Measurements from ENCODE around the gene SEC24C. TPM values are rescaled to one million over a fixed set of nuclear protein-coding genes. Genes with fewer than 3 reads are reported as not detected.
A peak's percentile ranks its signal among the peaks of the same experiment; 100 is the strongest.

Gene SEC24C
- total RNA-seq, 1 donor from 2014 or later: 65.9 TPM

DNA sequence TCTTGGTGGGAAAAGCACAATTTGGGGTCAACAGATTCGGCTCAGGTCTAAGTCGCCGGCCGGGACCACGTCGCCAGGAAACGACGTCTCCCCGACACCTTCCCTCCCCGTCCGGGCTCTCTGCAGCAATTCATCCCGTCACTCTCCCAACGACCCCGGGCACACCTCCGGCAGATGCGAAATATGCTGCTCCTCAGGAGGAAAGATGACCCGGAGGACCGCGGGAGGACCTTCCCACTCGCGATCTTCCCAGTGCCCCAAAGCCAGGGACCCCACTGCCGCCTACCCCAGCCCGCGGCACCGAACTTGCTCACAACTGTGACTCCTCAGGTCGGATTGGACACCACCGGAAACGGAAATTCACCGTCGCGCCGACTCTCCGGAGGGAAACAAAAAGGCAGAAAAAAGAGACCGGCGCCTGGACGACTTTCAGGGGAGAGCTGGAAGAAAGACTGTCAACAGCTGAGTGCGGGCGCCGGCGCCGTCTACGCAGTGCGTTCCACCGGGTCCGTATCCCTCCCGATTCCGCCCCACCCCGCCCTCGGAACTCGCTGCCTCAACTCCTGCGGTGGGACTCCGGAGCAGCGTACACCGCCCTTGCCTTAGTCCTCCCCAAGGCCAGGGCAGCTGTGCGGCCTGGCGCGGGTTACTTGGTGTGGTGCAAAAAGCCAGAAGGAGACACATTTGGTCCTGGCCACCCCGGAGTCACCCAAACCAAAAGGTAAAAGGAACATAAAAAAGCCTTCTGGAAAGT lies 13.8 kb upstream of the SEC24C start:
- H3K27me3 ChIP-seq: no peaks in the 10 kb centered on the region
- H3K27ac ChIP-seq: peak overlapping the region; percentile 85 to 91
- no peaks in the 10 kb centered on the region for H3K9me3 ChIP-seq
- peak overlapping the region; percentile 61 to 80 for H3K4me3 ChIP-seq
- TF ChIP-seq, protein P1, sequence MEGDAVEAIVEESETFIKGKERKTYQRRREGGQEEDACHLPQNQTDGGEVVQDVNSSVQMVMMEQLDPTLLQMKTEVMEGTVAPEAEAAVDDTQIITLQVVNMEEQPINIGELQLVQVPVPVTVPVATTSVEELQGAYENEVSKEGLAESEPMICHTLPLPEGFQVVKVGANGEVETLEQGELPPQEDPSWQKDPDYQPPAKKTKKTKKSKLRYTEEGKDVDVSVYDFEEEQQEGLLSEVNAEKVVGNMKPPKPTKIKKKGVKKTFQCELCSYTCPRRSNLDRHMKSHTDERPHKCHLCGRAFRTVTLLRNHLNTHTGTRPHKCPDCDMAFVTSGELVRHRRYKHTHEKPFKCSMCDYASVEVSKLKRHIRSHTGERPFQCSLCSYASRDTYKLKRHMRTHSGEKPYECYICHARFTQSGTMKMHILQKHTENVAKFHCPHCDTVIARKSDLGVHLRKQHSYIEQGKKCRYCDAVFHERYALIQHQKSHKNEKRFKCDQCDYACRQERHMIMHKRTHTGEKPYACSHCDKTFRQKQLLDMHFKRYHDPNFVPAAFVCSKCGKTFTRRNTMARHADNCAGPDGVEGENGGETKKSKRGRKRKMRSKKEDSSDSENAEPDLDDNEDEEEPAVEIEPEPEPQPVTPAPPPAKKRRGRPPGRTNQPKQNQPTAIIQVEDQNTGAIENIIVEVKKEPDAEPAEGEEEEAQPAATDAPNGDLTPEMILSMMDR (IDR thresholded peaks at IDR 0.05): no peak
- intact Hi-C loops (cut with DNase I): no loop called here
- peaks cover 34 to 49% of the 10 kb centered on the region in 2 donors for H3K36me3 ChIP-seq
- H3K4me1 ChIP-seq: peaks cover 8 to 30% of the 10 kb centered on the region in 2 donors
- peak; percentile 61 to 92 for DNase-seq (ENCODE audit: low spot score in 2 of 2)

DNA sequence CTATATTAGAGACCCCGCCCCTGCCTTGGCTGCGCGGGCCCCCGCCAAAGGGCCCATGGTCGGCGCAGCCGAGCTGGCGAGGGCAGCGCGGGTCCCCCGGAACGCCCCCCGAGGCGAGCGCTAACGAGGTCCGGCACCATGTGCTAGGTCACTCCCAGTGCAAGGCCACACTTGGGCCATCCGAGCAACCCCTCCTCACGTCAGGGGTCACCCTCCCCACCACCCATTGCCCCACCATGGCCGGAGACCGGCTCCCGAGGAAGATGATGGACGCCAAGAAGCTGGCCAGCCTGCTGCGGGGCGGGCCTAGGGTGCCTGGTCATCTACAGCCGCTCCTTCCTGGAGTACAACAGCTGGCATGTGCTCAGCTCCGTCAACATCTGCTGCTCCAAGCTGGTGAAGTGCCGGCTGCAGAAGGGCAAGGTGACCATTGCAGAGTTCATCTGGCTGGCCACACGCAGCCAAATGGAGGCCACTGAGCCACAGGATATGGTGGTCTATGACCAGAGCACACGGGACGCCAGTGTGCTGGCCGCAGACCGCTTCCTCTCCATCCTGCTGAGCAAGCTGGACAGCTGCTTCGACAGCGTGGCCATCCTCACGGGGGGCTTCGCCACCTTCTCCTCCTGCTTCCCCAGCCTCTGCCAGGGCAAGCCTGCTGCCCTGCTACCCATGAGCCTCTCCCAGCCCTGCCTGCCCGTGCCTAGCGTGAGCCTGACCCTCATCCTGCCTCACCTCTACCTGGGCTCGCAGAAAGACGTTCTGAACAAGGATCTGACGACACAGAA lies 12.4 kb upstream of the SEC24C start:
- H3K36me3 ChIP-seq: peaks cover 30 to 40% of the 10 kb centered on the region in 2 donors
- peaks cover 8 to 30% of the 10 kb centered on the region in 2 donors for H3K4me1 ChIP-seq
- no peaks in the 10 kb centered on the region for H3K9me3 ChIP-seq
- no peak overlapping the region for H3K27ac ChIP-seq
- no peaks in the 10 kb centered on the region for H3K27me3 ChIP-seq
- intact Hi-C loops (cut with DNase I): no loop called here
- peak overlapping the region; percentile 61 to 80 for H3K4me3 ChIP-seq
- TF ChIP-seq, protein P1 (IDR thresholded peaks at IDR 0.05): no peak
- DNase-seq (ENCODE audit: low spot score in 2 of 2): no peak

DNA sequence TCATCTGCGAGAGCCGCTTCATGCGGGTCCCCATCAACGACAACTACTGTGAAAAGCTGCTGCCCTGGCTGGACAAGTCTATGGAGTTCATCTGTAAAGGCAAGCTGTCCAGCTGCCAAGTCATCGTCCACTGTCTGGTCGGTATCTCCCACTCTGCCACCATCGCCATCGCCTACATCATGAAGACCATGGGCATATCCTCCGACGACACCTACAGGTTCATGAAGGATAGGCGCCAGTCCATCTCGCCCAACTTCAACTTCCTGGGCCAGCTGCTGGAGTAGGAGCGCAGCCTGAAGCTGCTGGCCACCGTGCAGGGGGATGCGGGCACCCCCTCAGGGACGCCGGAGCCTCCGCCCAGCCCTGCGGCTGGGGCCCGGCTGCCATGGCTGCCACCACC lies 11.7 kb upstream of the SEC24C start:
- DNase-seq (ENCODE audit: low spot score in 2 of 2): no peak
- Histone ChIP-seq H3K27me3 (no peaks in the 10 kb centered on the region), H3K36me3 (peaks cover 27 to 39% of the 10 kb centered on the region in 2 donors), H3K9me3 (no peaks in the 10 kb centered on the region), H3K4me1 (peaks cover 8 to 30% of the 10 kb centered on the region in 2 donors), H3K27ac (no peak overlapping the region), H3K4me3 (no peak overlapping the region)
- TF ChIP-seq, protein P1 (IDR thresholded peaks at IDR 0.05): no peak
- intact Hi-C loops (cut with DNase I): no loop called here

DNA sequence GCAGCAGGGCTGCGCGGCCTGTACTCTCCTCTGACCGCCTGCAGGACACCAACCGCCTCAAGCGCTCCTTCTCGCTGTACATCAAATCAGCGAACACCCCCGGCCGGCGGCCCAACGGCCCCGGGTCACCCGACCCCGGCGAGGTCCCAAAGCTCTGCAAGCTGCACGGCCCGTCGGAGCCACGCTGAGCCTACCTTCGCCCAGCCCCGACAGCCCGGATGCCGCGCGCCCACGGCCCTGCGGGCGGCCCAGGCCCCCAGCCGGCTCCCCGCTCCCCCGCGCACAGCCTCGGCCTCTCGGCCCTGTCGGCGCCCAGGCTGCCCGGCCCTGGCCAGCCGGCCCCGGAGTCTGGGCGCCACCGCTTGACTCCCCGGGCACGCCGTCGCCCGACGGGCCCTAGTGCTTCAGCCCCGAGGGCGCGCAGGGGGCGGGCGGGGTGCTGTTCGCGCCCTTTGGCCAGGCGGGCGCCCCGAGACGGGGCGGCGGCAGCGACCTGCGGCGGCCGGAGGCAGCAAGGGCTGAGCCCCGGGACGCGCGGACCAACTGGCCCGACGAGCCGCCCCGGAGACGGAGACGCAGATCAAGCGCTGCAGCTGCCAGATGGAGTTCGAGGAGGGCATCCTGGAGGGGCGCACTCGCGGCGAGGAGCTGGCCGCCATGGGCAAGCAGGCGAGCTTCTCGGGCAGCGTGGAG lies 11.1 kb upstream of the SEC24C start:
- peaks cover 8 to 30% of the 10 kb centered on the region in 2 donors for H3K4me1 ChIP-seq
- H3K27ac ChIP-seq: no peak overlapping the region
- H3K27me3 ChIP-seq: no peaks in the 10 kb centered on the region
- H3K36me3 ChIP-seq: peaks cover 30 to 39% of the 10 kb centered on the region in 2 donors
- intact Hi-C loops (cut with DNase I): no loop called here
- H3K9me3 ChIP-seq: no peaks in the 10 kb centered on the region
- no peak for DNase-seq (ENCODE audit: low spot score in 2 of 2)
- H3K4me3 ChIP-seq: peak overlapping the region in 1 of 2 donors; percentile 19
- TF ChIP-seq, protein P1 (IDR thresholded peaks at IDR 0.05): no peak

DNA sequence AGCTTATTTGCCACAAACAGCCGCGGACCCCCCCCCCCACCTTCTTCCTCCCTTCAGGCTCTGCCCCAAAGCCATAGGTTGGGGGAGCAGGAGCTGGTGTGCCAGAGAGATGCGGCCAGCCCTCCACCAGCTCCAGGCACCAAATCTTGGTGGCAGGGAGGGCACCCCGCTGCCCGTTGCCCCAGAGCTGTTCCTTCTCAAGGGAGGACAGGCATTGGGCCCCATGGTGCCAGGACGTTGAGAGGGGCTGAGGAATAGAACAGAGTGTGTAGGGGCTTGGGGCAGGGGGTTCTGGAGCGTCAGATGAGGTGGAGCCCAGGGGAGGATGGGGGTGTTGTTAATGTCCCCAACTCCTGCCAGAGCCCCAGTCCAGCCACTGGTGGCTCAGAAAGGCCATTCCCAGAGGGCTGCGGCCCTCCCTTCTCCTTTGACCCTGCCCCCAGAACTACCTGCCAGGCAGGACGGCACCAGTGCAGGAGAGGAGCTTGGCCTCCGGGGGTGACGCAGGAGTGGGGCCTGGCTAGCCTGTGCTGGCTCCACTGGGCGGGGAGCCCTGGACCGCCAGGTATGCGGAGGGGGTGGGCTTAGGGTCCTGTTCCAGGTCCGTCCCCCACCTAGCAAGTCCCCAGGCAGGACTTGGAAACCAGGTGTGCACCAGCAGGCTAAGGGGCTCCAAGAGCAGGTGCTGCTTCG lies 10.0 kb upstream of the SEC24C start:
- Histone ChIP-seq H3K27me3 (no peaks in the 10 kb centered on the region), H3K27ac (no peak overlapping the region), H3K36me3 (peaks cover 30 to 36% of the 10 kb centered on the region in 2 donors), H3K9me3 (no peaks in the 10 kb centered on the region), H3K4me3 (peak overlapping the region in 1 of 2 donors; percentile 8), H3K4me1 (peaks cover 6 to 27% of the 10 kb centered on the region in 2 donors)
- TF ChIP-seq, protein P1 (IDR thresholded peaks at IDR 0.05): no peak
- no peak for DNase-seq (ENCODE audit: low spot score in 2 of 2)
- intact Hi-C loops (cut with DNase I): no loop called here

All from ascending aorta (tissue), 2 donors.